CD4-positive, alpha-beta T cell (primary cell): ENCODE measurements around the gene B3GALT6. TPM values are rescaled to one million over a fixed set of nuclear protein-coding genes. Genes with fewer than 3 reads are reported as not detected.

Source experiments
- ATAC-seq: fragments of 200-7000 bp; cut with Tn5 transposase; one replicate; pipeline ENCODE4 v1.10.0; 2022; ENCODE audit warnings: mild to moderate bottlenecking; ENCODE audit not compliant: poor library complexity
- CTCF ChIA-PET: fragments of 350-600 bp; sonication (Branson Sonifier 250); formaldehyde crosslinking; loops from one replicate; lab custom pipeline; 2021; ENCODE audit warnings: antibody characterized with exemption, inconsistent platforms; lab: Charles Lee
- POLR2A ChIA-PET: fragments of 350-600 bp; sonication (Branson Sonifier 250); formaldehyde crosslinking; loops from one replicate; lab custom pipeline; 2021; ENCODE audit warnings: antibody characterized with exemption, inconsistent platforms; lab: Charles Lee
- DNase-seq, 14 experiments: peaks; one replicate each; pipeline ENCODE4 v3.0.0-alpha.2; 2013 to 2020; ENCODE audit warnings: mixed read lengths in 2 of 14
- H3K27ac ChIP-seq, 2 donors: one replicate each; pipeline versions ENCODE4 v1.5.1 to v1.7.0; 2013; ENCODE audit warnings: low read length in 2 of 2, low read depth in 1 of 2, mild to moderate bottlenecking in 1 of 2
- H3K27me3 ChIP-seq, 2 experiments: 1 replicate in 1 of 2; 2 replicates in 1 of 2; pipeline versions ENCODE4 v1.6.1 to v1.7.0; 2013; ENCODE audit warnings: low read length in 2 of 2, control low read depth in 1 of 2, mild to moderate bottlenecking in 1 of 2, moderate library complexity in 1 of 2; ENCODE audit not compliant: insufficient read depth in 2 of 2, control insufficient read depth in 1 of 2
- H3K36me3 ChIP-seq: one replicate; pipeline ENCODE4 v1.6.1; 2013; ENCODE audit warnings: low read length, control low read depth; ENCODE audit not compliant: insufficient read depth
- H3K4me1 ChIP-seq: one replicate; pipeline ENCODE4 v1.6.1; 2013; ENCODE audit warnings: low read length, control low read depth; ENCODE audit not compliant: insufficient read depth
- H3K4me3 ChIP-seq: one replicate; pipeline ENCODE4 v1.5.1; 2013; ENCODE audit warnings: mild to moderate bottlenecking, low read length, moderate library complexity
- H3K9me3 ChIP-seq, 2 experiments: 1 replicate in 1 of 2; 2 replicates in 1 of 2; pipeline versions ENCODE4 v1.6.1 to v1.7.0; 2013; ENCODE audit warnings: low read length in 2 of 2, mild to moderate bottlenecking in 2 of 2, control low read depth in 1 of 2, moderate library complexity in 1 of 2; ENCODE audit not compliant: control insufficient read depth in 1 of 2, insufficient read depth in 1 of 2
- H3K27ac Mint-ChIP-seq: one replicate; pipeline ENCODE4 v1.8.0; 2020; ENCODE audit warnings: mixed read lengths
- H3K27me3 Mint-ChIP-seq: one replicate; pipeline ENCODE4 v1.8.0; 2021; ENCODE audit warnings: mixed read lengths
- H3K36me3 Mint-ChIP-seq: one replicate; pipeline ENCODE4 v1.8.0; 2021; ENCODE audit warnings: low read depth, mixed read lengths
- H3K4me1 Mint-ChIP-seq: one replicate; pipeline ENCODE4 v1.8.0; 2021; ENCODE audit warnings: low read depth, mixed read lengths
- H3K4me3 Mint-ChIP-seq: one replicate; pipeline ENCODE4 v1.8.0; 2020; ENCODE audit warnings: mild to moderate bottlenecking, mixed read lengths
- H3K9me3 Mint-ChIP-seq: one replicate; pipeline ENCODE4 v1.8.0; 2020; ENCODE audit warnings: mixed read lengths
- intact Hi-C, 2 experiments: fragments of 100-400 bp; cut with DNase I in 1 of 2; cut with micrococcal nuclease in 1 of 2; formaldehyde crosslinking; loops; one replicate each; pipeline versions ENCODE4 v1.15.1 to v1.9.0; 2023 to 2025; cut with DNase I, micrococcal nuclease
- total RNA-seq, 174 experiments: library from RNA in 2 of 174; stranded (reverse) in 2 of 174; gene quantifications; one replicate each; pipeline ENCODE4 v1.2.3 and lab custom pipeline; 2021 to 2026
- TF ChIP-seq, protein P1 (sequence below): fragments of 200-600 bp; IDR thresholded peaks from one replicate; pipeline ENCODE4 v1.8.0; 2022; ENCODE audit warnings: antibody characterized with exemption, mild to moderate bottlenecking

B3GALT6 gene
- total RNA-seq, 2 experiments from 2014 or later: 4.9 to 5.1 TPM

DNA sequence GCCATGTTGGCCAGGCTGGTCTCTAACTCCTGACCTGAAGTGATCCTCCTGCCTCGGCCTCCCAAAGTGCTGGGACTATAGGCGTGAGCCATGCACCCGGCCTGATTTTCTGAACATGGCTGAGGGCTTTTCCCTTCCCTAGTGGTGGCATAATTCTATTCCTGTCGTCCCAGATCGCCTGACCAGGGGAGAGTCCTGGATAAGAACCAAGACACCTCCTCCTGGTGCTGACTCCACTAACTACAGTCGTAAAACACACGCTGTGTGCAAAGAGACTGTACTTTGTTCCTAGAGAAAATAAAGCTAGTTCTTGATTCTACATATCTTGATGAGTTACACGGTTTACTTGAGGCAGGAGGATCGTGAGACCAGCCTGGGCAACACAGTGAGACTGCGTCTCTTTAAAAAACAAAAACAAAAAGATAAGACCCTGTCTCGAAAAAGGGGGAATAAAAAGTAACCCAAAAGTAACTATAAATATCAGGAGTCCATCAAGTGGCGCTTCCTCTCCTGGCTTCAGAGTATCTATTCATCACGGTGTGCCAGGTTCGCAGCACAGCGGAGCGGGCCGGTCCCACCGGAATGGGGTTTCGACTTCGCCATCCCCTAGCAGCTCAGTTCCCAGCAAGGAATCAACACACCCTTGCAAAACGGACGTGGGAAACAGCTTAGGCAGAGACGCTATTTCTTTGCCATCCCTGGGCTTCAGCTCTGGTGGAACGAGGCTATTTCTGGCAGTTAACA, 1.2 kb upstream of the B3GALT6 start:
- ChIA-PET CTCF (interaction anchor here (2.3 kb wide), 1 partner anchor 109 kb away, joined by 8 read pairs; no protein-coding TSS in a partner anchor), POLR2A (interaction anchor here (0.7 to 2.5 kb wide), 5 partner anchors 15 to 272 kb away, joined by 3 to 9 read pairs (median 4); partner anchors contain the start of gene NOC2L)
- Mint-ChIP-seq H3K27me3 (no peaks in the 10 kb centered on the region), H3K4me3 (peak overlapping the region; percentile 96), H3K36me3 (peaks cover 41% of the 10 kb centered on the region), H3K4me1 (peaks cover 23% of the 10 kb centered on the region), H3K27ac (peak overlapping the region; percentile 90), H3K9me3 (no peaks in the 10 kb centered on the region)
- no peaks in the 10 kb centered on the region for H3K27me3 ChIP-seq
- peaks cover 68% of the 10 kb centered on the region for H3K4me1 ChIP-seq
- H3K9me3 ChIP-seq: no peaks in the 10 kb centered on the region
- peak overlapping the region; percentile 88 for H3K4me3 ChIP-seq
- intact Hi-C loops: loop anchor here (1.0 to 2.0 kb wide), 2 partner anchors 42 to 114 kb away; partner anchors contain the start of genes C1orf159 (in 1 of the 2) and UBE2J2 (in 1 of the 2)
- ATAC-seq (no peak), DNase-seq (peak in 1 of 14 experiments; percentile 30)
- TF ChIP-seq, protein P1, sequence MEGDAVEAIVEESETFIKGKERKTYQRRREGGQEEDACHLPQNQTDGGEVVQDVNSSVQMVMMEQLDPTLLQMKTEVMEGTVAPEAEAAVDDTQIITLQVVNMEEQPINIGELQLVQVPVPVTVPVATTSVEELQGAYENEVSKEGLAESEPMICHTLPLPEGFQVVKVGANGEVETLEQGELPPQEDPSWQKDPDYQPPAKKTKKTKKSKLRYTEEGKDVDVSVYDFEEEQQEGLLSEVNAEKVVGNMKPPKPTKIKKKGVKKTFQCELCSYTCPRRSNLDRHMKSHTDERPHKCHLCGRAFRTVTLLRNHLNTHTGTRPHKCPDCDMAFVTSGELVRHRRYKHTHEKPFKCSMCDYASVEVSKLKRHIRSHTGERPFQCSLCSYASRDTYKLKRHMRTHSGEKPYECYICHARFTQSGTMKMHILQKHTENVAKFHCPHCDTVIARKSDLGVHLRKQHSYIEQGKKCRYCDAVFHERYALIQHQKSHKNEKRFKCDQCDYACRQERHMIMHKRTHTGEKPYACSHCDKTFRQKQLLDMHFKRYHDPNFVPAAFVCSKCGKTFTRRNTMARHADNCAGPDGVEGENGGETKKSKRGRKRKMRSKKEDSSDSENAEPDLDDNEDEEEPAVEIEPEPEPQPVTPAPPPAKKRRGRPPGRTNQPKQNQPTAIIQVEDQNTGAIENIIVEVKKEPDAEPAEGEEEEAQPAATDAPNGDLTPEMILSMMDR: no peak
- H3K36me3 ChIP-seq: peaks cover 42% of the 10 kb centered on the region
- H3K27ac ChIP-seq: peak overlapping the region; percentile 44 to 87

DNA sequence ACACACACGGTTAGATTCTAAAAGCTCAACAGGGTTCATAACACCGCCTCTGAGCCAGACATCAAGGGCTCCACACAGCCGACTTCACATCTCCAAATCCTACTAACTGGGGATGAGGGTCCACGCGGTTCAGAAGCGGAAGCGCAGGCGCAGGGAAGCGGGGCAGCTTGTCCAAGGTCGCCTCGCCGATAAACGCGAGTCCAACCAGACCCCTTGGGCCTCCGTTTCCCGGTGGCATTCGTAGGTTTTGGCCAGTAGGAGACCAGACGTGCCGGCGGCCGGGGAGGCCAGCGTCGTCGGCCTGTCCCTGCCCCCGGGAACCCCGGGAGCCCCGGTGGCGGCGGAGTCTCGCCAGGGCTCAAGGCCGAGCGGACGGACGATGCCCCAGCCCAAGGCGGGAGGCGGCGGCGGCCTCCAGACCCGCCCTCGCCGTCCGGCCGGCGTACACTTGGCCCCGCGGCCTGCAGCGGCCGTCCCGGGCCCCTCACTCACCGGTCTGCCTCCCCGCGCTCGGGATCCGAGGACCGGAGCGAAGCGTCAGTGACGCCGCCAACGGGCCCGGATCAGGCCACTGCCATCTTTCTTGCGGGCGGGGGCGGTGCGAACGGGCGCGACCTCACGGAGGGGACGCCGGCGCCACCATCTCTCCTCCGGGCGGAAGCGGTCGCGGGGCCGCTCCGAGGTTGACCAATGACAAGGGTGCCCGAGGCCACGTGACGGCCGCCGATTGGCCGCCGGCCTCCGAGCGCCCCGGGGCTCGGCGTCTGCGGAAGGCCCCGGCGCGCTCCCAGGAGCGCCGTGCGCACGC, 433 bp upstream of the B3GALT6 start, which contains the start of gene SDF4:
Gene SDF4, minus strand, starts transcription at position 602 of the 808 bp plus-strand sequence. CDS start 3,229 bp downstream, outside the sequence.
- H3K36me3 Mint-ChIP-seq: peaks cover 35% of the 10 kb centered on the region
- no peaks in the 10 kb centered on the region for H3K27me3 Mint-ChIP-seq
- ChIA-PET CTCF (interaction anchor here (2.3 kb wide), 1 partner anchor 110 kb away, joined by 8 read pairs; no protein-coding TSS in a partner anchor), POLR2A (interaction anchor here (0.7 to 2.5 kb wide), 6 partner anchors 16 to 273 kb away, joined by 3 to 9 read pairs (median 4); partner anchors contain the start of genes NOC2L and TTLL10)
- Histone ChIP-seq H3K4me1 (peaks cover 64% of the 10 kb centered on the region), H3K9me3 (no peaks in the 10 kb centered on the region), H3K36me3 (peaks cover 35% of the 10 kb centered on the region), H3K27ac (peak within 1 kb of the TSS; percentile 44 to 87), H3K4me3 (peak within 1 kb of the TSS; percentile 88), H3K27me3 (no peaks in the 10 kb centered on the region)
- H3K4me1 Mint-ChIP-seq: peaks cover 23% of the 10 kb centered on the region
- intact Hi-C loops: loop anchor here (1.0 to 2.0 kb wide), 4 partner anchors 42 to 176 kb away; partner anchors contain the start of genes C1orf159 (in 2 of the 2), MRPL20 (in 1 of the 2) and UBE2J2 (in 1 of the 2)
- peak within 1 kb of the TSS; percentile 96 for H3K4me3 Mint-ChIP-seq
- H3K27ac Mint-ChIP-seq: peak within 1 kb of the TSS; percentile 90
- no peaks in the 10 kb centered on the region for H3K9me3 Mint-ChIP-seq
- ATAC-seq (peak; percentile 96), DNase-seq (peak; percentile 92 to 99 (median 96))
- TF ChIP-seq, protein P1: no peak
